Ishikawa (cell line): ENCODE data around the gene PIEZO2.

ENCODE experiments used
- CEBPB ChIP-seq: IDR thresholded peaks from 2 replicates; pipeline ENCODE4 v1.6.1; 2012
- CREB1 ChIP-seq: IDR thresholded peaks from 2 replicates; pipeline ENCODE4 v1.6.1; 2012; ENCODE audit warnings: low read depth
- EGR1 ChIP-seq: IDR thresholded peaks from 2 replicates; pipeline ENCODE4 v1.6.1; 2012
- EP300 ChIP-seq: IDR thresholded peaks from 2 replicates; pipeline ENCODE4 v1.6.1; 2012; ENCODE audit warnings: borderline replicate concordance
- FOXM1 ChIP-seq: IDR thresholded peaks from 2 replicates; pipeline ENCODE4 v1.6.1; 2012; ENCODE audit warnings: low read depth, borderline replicate concordance
- NFIC ChIP-seq: IDR thresholded peaks from 2 replicates; pipeline ENCODE4 v1.6.1; 2012
- RAD21 ChIP-seq: IDR thresholded peaks from 2 replicates; pipeline ENCODE4 v1.6.1; 2012; ENCODE audit warnings: low read depth
- TAF1 ChIP-seq: IDR thresholded peaks from 2 replicates; pipeline ENCODE4 v1.6.1; 2012; ENCODE audit warnings: low read depth, mild to moderate bottlenecking
- TCF12 ChIP-seq: IDR thresholded peaks from 2 replicates; pipeline ENCODE4 v1.6.1; 2012; ENCODE audit warnings: low read depth
- TEAD4 ChIP-seq: IDR thresholded peaks from 2 replicates; pipeline ENCODE4 v1.6.1; 2012
- YY1 ChIP-seq: IDR thresholded peaks from 2 replicates; pipeline ENCODE4 v1.6.1; 2012; ENCODE audit warnings: low read depth
- ZBTB7A ChIP-seq: IDR thresholded peaks from 2 replicates; pipeline ENCODE4 v1.6.1; 2012; ENCODE audit warnings: low read depth
- TF ChIP-seq, protein P1 (sequence below): IDR thresholded peaks from 2 replicates; pipeline ENCODE4 v1.6.1; 2012
- TF ChIP-seq, protein P2 (sequence below): IDR thresholded peaks from 2 replicates; pipeline ENCODE4 v1.6.1; 2012; ENCODE audit warnings: low read depth, mild to moderate bottlenecking
- TF ChIP-seq, protein P3 (sequence below): IDR thresholded peaks from 2 replicates; pipeline ENCODE4 v1.6.1; 2012

The PIEZO2 gene

DNA sequence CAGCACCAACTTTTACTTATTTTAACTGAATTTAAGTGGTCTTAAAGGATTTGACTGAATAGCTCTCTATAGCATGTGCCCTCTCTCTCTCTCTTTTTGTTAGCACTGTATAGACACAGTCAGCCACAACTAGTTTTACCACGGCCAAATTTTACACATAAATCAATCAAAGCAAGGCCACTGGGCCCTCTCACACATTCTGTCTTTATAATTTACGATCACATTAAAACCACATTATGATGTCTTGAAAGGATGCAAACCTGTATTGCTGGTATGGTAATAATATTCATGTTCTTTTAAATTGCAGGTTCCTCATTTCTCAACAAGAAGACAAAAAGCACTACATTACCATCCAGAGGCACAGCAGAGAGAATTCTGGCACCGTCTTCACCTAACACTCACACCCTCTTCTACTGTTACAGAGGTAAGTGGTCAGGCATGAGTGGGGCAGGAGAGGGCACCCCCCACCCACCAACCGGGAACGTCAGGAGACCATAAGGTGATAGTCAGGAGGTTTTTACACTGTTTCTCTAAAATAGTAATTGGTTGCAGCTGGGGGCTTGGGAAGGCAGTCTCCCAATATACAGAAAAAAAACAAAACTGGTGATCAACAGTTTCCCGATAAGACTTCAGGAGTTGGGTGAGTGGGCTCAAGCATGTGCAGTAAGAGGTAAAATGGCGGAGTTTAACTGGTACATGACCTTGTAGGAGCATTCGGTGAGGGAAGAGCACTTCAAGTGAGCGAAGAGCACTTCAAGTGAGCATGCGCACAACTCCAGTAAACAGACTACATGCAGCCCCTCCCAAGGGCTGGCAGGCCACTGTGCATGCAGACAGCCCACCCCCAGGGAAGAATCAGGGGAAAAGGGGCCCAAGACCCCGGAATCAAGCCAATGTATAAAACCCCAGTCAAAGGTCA is 296.7 kb downstream of the PIEZO2 start:
- no peak for TF ChIP-seq TCF12
- no peak for TF ChIP-seq TAF1
- no peak for TF ChIP-seq EP300
- TF ChIP-seq ZBTB7A, result no peak
- no peak for TF ChIP-seq YY1
- TF ChIP-seq, protein P1, sequence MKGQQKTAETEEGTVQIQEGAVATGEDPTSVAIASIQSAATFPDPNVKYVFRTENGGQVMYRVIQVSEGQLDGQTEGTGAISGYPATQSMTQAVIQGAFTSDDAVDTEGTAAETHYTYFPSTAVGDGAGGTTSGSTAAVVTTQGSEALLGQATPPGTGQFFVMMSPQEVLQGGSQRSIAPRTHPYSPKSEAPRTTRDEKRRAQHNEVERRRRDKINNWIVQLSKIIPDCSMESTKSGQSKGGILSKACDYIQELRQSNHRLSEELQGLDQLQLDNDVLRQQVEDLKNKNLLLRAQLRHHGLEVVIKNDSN, result no peak
- TF ChIP-seq FOXM1, result no peak
- TF ChIP-seq, protein P2, sequence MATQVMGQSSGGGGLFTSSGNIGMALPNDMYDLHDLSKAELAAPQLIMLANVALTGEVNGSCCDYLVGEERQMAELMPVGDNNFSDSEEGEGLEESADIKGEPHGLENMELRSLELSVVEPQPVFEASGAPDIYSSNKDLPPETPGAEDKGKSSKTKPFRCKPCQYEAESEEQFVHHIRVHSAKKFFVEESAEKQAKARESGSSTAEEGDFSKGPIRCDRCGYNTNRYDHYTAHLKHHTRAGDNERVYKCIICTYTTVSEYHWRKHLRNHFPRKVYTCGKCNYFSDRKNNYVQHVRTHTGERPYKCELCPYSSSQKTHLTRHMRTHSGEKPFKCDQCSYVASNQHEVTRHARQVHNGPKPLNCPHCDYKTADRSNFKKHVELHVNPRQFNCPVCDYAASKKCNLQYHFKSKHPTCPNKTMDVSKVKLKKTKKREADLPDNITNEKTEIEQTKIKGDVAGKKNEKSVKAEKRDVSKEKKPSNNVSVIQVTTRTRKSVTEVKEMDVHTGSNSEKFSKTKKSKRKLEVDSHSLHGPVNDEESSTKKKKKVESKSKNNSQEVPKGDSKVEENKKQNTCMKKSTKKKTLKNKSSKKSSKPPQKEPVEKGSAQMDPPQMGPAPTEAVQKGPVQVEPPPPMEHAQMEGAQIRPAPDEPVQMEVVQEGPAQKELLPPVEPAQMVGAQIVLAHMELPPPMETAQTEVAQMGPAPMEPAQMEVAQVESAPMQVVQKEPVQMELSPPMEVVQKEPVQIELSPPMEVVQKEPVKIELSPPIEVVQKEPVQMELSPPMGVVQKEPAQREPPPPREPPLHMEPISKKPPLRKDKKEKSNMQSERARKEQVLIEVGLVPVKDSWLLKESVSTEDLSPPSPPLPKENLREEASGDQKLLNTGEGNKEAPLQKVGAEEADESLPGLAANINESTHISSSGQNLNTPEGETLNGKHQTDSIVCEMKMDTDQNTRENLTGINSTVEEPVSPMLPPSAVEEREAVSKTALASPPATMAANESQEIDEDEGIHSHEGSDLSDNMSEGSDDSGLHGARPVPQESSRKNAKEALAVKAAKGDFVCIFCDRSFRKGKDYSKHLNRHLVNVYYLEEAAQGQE, result no peak
- TF ChIP-seq EGR1, result no peak

DNA sequence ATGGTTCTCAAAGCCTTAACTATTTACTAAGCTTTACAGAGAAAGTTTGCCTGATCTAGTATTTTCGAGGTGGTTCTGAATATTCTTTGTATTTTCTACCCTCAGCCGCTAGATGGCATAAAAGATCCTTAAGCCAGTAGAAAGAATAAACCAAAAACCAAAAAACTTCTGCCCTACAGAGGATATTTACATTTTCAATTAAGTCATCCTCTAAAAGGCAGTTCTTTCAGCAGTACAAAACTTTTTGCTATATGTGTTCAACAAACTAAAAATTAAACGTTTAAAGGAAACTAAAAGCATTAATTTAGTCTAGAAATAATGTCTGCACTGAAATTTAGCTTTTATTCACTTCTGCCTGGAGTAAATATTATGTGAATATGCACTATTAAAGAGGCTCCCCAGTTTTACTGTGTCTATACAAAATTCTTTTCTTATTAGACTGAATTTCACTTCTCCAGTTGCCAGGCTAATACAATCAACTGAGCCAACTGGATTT is 297.5 kb downstream of the PIEZO2 start:
- TF ChIP-seq EGR1 (no peak), TAF1 (no peak), RAD21 (peak; percentile 64), ZBTB7A (no peak), TEAD4 (no peak), YY1 (no peak)
- TF ChIP-seq, protein P3, sequence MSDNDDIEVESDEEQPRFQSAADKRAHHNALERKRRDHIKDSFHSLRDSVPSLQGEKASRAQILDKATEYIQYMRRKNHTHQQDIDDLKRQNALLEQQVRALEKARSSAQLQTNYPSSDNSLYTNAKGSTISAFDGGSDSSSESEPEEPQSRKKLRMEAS, result no peak
- TF ChIP-seq, protein P2, result no peak

DNA sequence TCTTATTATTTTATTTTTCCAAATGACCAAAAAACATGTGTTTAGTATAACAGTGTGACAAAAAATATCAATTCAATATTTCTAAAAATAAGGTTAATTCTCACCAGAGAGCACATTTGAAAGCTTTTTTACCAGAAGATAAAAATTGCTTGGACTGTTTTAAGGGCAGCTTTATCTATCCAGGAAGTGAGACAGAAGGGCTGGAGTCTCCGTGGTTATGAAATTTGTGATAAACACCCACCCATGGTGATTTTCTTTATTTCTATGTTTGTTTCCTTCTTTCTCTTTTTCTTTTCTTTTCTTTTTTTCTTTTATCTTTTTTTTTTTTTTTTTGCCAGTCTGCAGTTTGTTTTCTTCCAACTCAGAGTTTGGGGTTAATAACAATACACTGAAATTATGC is 298.5 kb downstream of the PIEZO2 start:
- no peak for TF ChIP-seq CREB1
- no peak for TF ChIP-seq TAF1
- no peak for TF ChIP-seq FOXM1
- no peak for TF ChIP-seq TEAD4
- TF ChIP-seq, protein P2, result no peak
- no peak for TF ChIP-seq YY1
- no peak for TF ChIP-seq NFIC
- no peak for TF ChIP-seq ZBTB7A
- TF ChIP-seq, protein P3, result no peak

DNA sequence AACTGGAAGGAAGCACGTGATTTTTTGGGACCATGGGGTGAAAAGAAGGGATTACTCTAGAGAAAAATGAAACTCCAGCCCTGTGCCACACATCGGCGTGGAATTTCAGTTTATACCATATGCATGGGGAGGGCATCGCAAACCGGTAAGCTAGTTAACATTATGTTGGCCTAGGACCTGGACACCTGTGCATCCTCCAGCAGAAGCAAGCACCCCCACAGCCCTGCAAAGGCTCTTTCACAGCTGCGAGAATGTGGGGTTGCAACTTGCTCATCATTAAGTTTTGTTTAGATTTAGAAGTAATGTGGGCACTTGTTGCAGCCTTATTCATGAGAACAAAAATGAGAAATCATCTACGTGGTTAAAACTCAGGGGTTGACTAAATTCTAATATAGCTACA is 299.2 kb downstream of the PIEZO2 start:
- TF ChIP-seq, protein P1, result no peak
- TF ChIP-seq, protein P3, result no peak
- TF ChIP-seq EGR1 (no peak), TAF1 (no peak), NFIC (no peak), CEBPB (no peak), RAD21 (no peak), YY1 (no peak), CREB1 (no peak), TCF12 (no peak), ZBTB7A (no peak)
